ENCODE data around the gene PCDH9. TPM values are rescaled to one million over a fixed set of nuclear protein-coding genes. Genes with fewer than 3 reads are reported as not detected.

The PCDH9 gene
- polyA plus RNA-seq, 1 of the 3 experiments (the other 2 are of a cell fraction): 1.3 TPM

DNA sequence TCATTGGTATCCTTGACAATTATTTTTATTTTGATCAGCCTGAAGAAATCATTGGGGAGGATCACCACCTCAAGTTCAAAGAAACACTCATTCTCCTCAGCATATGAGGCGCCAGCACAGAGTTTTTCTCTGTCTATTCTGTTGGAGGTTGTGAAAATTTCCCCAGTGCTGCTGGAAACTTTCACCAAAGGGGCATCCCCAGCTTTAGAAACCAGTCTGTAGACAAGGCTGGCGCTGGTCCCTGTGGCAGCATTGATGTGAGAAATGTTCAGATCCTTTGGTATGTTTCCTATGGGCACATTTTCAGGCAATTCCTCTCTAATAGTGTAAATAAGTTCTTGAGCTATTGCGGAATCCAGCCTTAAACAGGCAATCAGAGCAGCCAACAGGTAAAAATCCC, 2.1 kb downstream of the PCDH9 start:
- CTCF ChIA-PET: interaction anchor here (1.0 to 2.6 kb wide), 2 partner anchors 14 to 538 kb away, joined by 3 to 10 read pairs; no protein-coding TSS in a partner anchor
- no peak for DNase-seq
- Histone ChIP-seq H3K4me2 (peak overlapping the region; percentile 73; the same call in 1 of the 2 replicates), H3K27me3 (ENCODE audit: insufficient read depth) (no peaks in the 10 kb centered on the region), H3F3A (replicated peaks; ENCODE audit: insufficient read depth) (peaks cover 7% of the 10 kb centered on the region), H3K27ac (ENCODE audit: low read depth in 2 of 2, low read length in 1 of 2) (no peak overlapping the region), H3K36me3 (replicated peaks in 1 of 2; ENCODE audit: control insufficient read depth in 1 of 2, insufficient read depth in 2 of 2, low read length in 1 of 2) (no peaks in the 10 kb centered on the region), H3K79me2 (ENCODE audit: insufficient read depth) (no peaks in the 10 kb centered on the region), H3K4me3 (ENCODE audit: low read depth in 2 of 2, low read length in 1 of 2) (no peak overlapping the region), H4K20me1 (ENCODE audit: insufficient read depth) (no peaks in the 10 kb centered on the region), H3K4me1 (ENCODE audit: control insufficient read depth in 1 of 2, insufficient read depth in 2 of 2, low read depth in 1 of 2, low read length in 1 of 2) (peaks cover 8 to 11% of the 10 kb centered on the region in 2 experiments; a peak in 3 of 4 replicates), H3K9me3 (no peaks in the 10 kb centered on the region), H3K9me2 (no peaks in the 10 kb centered on the region), H2AFZ (ENCODE audit: low read depth) (0 out of 2 replicates have a peak overlapping the region, but pooled peaks have one; percentile 17), H3K9ac (no peak overlapping the region)
- POLR2A ChIA-PET: no interaction called here
- TF ChIP-seq FOSL2 (IDR thresholded peaks at IDR 0.05; ENCODE audit: borderline replicate concordance, low read depth) (no peak), SIN3A (IDR thresholded peaks at IDR 0.05; ENCODE audit: borderline replicate concordance, low read depth, low read length) (no peak), MEF2A (IDR thresholded peaks at IDR 0.05; ENCODE audit: borderline replicate concordance, low read depth) (no peak), CHD2 (IDR thresholded peaks at IDR 0.05; ENCODE audit: low read length, partially characterized antibody) (no peak), MAX (IDR thresholded peaks at IDR 0.05; ENCODE audit: low read depth) (no peak), MXI1 (IDR thresholded peaks at IDR 0.05; ENCODE audit: low read depth, low read length) (no peak)
- TF ChIP-seq, protein P1, sequence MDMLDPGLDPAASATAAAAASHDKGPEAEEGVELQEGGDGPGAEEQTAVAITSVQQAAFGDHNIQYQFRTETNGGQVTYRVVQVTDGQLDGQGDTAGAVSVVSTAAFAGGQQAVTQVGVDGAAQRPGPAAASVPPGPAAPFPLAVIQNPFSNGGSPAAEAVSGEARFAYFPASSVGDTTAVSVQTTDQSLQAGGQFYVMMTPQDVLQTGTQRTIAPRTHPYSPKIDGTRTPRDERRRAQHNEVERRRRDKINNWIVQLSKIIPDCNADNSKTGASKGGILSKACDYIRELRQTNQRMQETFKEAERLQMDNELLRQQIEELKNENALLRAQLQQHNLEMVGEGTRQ (IDR thresholded peaks at IDR 0.05; ENCODE audit: borderline replicate concordance, low read depth, low read length): no peak
- TF ChIP-seq, protein P2, sequence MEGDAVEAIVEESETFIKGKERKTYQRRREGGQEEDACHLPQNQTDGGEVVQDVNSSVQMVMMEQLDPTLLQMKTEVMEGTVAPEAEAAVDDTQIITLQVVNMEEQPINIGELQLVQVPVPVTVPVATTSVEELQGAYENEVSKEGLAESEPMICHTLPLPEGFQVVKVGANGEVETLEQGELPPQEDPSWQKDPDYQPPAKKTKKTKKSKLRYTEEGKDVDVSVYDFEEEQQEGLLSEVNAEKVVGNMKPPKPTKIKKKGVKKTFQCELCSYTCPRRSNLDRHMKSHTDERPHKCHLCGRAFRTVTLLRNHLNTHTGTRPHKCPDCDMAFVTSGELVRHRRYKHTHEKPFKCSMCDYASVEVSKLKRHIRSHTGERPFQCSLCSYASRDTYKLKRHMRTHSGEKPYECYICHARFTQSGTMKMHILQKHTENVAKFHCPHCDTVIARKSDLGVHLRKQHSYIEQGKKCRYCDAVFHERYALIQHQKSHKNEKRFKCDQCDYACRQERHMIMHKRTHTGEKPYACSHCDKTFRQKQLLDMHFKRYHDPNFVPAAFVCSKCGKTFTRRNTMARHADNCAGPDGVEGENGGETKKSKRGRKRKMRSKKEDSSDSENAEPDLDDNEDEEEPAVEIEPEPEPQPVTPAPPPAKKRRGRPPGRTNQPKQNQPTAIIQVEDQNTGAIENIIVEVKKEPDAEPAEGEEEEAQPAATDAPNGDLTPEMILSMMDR (IDR thresholded peaks at IDR 0.05): no peak
- WGBS (ENCODE audit: low lambda C conversion rate): 91% methylated on average over 3 of the region's 3 CpGs

- H3K4me2 ChIP-seq: peak overlapping the region; percentile 73; the same call in 1 of the 2 replicates
These were observed 2.8 kb downstream of the PCDH9 start for GRCh38 chr13:67227131-67227983.

More at GRCh38 chr13:67227131-67227983, 2.8 kb downstream of the PCDH9 start:
- no peak overlapping the region for H2AFZ ChIP-seq (ENCODE audit: low read depth)
- CTCF ChIA-PET: interaction anchor here (1.2 to 2.6 kb wide), 2 partner anchors 11 to 538 kb away, joined by 5 to 10 read pairs; no protein-coding TSS in a partner anchor
- TF ChIP-seq SMC3 (IDR thresholded peaks at IDR 0.05; ENCODE audit: low read depth, low read length) (no peak), MXI1 (IDR thresholded peaks at IDR 0.05; ENCODE audit: low read depth, low read length) (no peak), GATA2 (CRISPR knock-in tag; IDR thresholded peaks at IDR 0.05) (0 out of 2 replicates have a peak, but pooled peaks have one; percentile 17), GABPA (IDR thresholded peaks at IDR 0.05; ENCODE audit: low read depth) (no peak)
- POLR2A ChIA-PET: no interaction called here
- H4K20me1 ChIP-seq (ENCODE audit: insufficient read depth): no peaks in the 10 kb centered on the region
- no peaks in the 10 kb centered on the region for H3K9me2 ChIP-seq
- H3K9ac ChIP-seq: no peak overlapping the region
- peaks cover 7% of the 10 kb centered on the region for H3F3A ChIP-seq (replicated peaks; ENCODE audit: insufficient read depth)
- H3K9me3 ChIP-seq: no peaks in the 10 kb centered on the region
- WGBS (ENCODE audit: low lambda C conversion rate): 90% methylated on average over 10 of the region's 12 CpGs
- no peak for DNase-seq
- no peak overlapping the region for H3K27ac ChIP-seq (ENCODE audit: low read depth in 2 of 2, low read length in 1 of 2)
- peaks cover 8 to 11% of the 10 kb centered on the region in 2 experiments; a peak in 3 of 4 replicates for H3K4me1 ChIP-seq (ENCODE audit: control insufficient read depth in 1 of 2, insufficient read depth in 2 of 2, low read depth in 1 of 2, low read length in 1 of 2)
- no peaks in the 10 kb centered on the region for H3K27me3 ChIP-seq (ENCODE audit: insufficient read depth)
- H3K36me3 ChIP-seq (replicated peaks in 1 of 2; ENCODE audit: control insufficient read depth in 1 of 2, insufficient read depth in 2 of 2, low read length in 1 of 2): peaks cover 0 to 1% of the 10 kb centered on the region in 2 experiments
- H3K4me3 ChIP-seq (ENCODE audit: low read depth in 2 of 2, low read length in 1 of 2): no peak overlapping the region
- no peaks in the 10 kb centered on the region for H3K79me2 ChIP-seq (ENCODE audit: insufficient read depth)

All from SK-N-SH (cell line).